Gastroesophageal sphincter (tissue), 4 donors: ENCODE measurements around the gene APOL2. TPM values are rescaled to one million over a fixed set of nuclear protein-coding genes. Genes with fewer than 3 reads are reported as not detected.

Source experiments
- ATAC-seq: fragments of 150-250 bp; one replicate; pipeline ENCODE4 v1.9.1; 2016; ENCODE audit warnings: mild to moderate bottlenecking, moderate library complexity
- H3K27ac ChIP-seq, 4 donors: fragments of 200-600 bp; sonication (generic) in 3 of 4; 1 replicate in 3 of 4; 2 replicates in 1 of 4; pipeline ENCODE4 v1.5.1; 2016 to 2019
- H3K27me3 ChIP-seq: fragments of 200-600 bp; sonication (generic); one replicate; pipeline ENCODE4 v1.5.1; 2019
- H3K36me3 ChIP-seq, 2 donors: fragments of 200-600 bp; sonication (generic); one replicate each; pipeline ENCODE4 v1.5.1; 2019; ENCODE audit warnings: control low read depth in 1 of 2
- H3K4me1 ChIP-seq, 3 donors: fragments of 200-600 bp; sonication (generic); 1 replicate in 2 of 3; 2 replicates in 1 of 3; pipeline ENCODE4 v1.5.1; 2016 to 2019; ENCODE audit warnings: control low read depth in 2 of 3
- H3K4me3 ChIP-seq, 2 donors: fragments of 200-600 bp; sonication (generic); one replicate each; pipeline ENCODE4 v1.5.1; 2019; ENCODE audit warnings: mild to moderate bottlenecking in 1 of 2, moderate library complexity in 1 of 2
- H3K9me3 ChIP-seq, 3 donors: fragments of 200-600 bp; sonication (generic); one replicate each; pipeline ENCODE4 v1.5.1; 2017 to 2019; ENCODE audit warnings: control low read depth in 2 of 3
- EP300 ChIP-seq: sonication (generic); formaldehyde crosslinking; IDR thresholded peaks from one replicate; pipeline ENCODE4 v1.6.1; 2017; ENCODE audit warnings: antibody characterized with exemption, mild to moderate bottlenecking
- POLR2A ChIP-seq, 2 donors: fragments of 450-650 bp; IDR thresholded peaks; one replicate each; pipeline ENCODE4 v1.6.1; 2017; ENCODE audit warnings: antibody characterized with exemption in 2 of 2, mild to moderate bottlenecking in 2 of 2, moderate library complexity in 1 of 2
- POLR2AphosphoS5 ChIP-seq: sonication (generic); formaldehyde crosslinking; IDR thresholded peaks from one replicate; pipeline ENCODE4 v1.6.1; 2017; ENCODE audit warnings: antibody characterized with exemption
- WGBS, 2 donors: methylation state at CpG; one replicate each; pipeline ENCODE4 v1.1.5; 2018; ENCODE audit warnings: low coverage in 1 of 2; 5-methylcytosine and 5-hydroxymethylcytosine counted together
- total RNA-seq, 4 donors: library from RNA; depleted of rRNA; stranded (reverse); fragments of >200 nt; gene quantifications; one replicate each; pipeline ENCODE4 v1.1.0, GENCODE V29; 2016
- TF ChIP-seq, protein P1 (sequence below), 4 experiments: fragments of 200-600 bp in 2 of 4; fragments of 450-650 bp in 2 of 4; sonication (generic) in 1 of 4; IDR thresholded peaks; one replicate each; pipeline ENCODE4 v1.5.1; 2017 to 2019; ENCODE audit warnings: antibody characterized with exemption in 4 of 4, mild to moderate bottlenecking in 2 of 4, moderate library complexity in 2 of 4

Gene APOL2
- total RNA-seq, 4 donors from 2014 or later = 29.1 to 40.9 (median 35.0) TPM

DNA sequence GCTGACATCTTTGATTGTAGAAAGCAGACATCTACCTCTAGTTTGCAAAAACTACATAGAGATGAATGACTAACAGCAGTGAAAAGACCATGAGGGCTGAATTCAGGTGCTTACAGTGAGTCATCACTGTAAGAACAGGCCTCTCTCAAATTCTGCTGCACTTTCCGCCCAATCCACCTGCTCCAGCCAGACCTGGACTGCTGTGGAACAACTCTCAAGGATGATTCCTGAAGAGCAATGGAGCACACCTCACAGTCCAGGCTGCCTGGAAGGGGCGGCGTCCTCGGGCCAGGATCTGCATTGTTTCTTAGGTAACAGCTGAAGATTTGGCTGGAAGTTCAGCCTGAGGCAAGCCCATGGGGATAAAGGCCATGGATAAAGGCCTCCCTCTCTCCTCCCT is 15.1 kb downstream of the APOL2 start:
- Histone ChIP-seq H3K4me3 (no peak overlapping the region), H3K9me3 (no peaks in the 10 kb centered on the region), H3K4me1 (peaks cover 0 to 7% (median 4%) of the 10 kb centered on the region in 3 donors), H3K27ac (no peak overlapping the region), H3K36me3 (peaks cover 0 to 43% of the 10 kb centered on the region in 2 donors), H3K27me3 (no peaks in the 10 kb centered on the region)
- WGBS, 2 donors = no CpG with 5 or more reads among the region's 4 CpGs
- ATAC-seq = no peak
- TF ChIP-seq POLR2AphosphoS5 (no peak), POLR2A (IDR thresholded peaks at IDR 0.05) (no peak), EP300 (no peak)
- TF ChIP-seq, protein P1, sequence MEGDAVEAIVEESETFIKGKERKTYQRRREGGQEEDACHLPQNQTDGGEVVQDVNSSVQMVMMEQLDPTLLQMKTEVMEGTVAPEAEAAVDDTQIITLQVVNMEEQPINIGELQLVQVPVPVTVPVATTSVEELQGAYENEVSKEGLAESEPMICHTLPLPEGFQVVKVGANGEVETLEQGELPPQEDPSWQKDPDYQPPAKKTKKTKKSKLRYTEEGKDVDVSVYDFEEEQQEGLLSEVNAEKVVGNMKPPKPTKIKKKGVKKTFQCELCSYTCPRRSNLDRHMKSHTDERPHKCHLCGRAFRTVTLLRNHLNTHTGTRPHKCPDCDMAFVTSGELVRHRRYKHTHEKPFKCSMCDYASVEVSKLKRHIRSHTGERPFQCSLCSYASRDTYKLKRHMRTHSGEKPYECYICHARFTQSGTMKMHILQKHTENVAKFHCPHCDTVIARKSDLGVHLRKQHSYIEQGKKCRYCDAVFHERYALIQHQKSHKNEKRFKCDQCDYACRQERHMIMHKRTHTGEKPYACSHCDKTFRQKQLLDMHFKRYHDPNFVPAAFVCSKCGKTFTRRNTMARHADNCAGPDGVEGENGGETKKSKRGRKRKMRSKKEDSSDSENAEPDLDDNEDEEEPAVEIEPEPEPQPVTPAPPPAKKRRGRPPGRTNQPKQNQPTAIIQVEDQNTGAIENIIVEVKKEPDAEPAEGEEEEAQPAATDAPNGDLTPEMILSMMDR (IDR thresholded peaks at IDR 0.05) = no peak

- ATAC-seq = no peak
- Histone ChIP-seq H3K4me3 (no peak overlapping the region), H3K36me3 (peaks cover 0 to 35% of the 10 kb centered on the region in 2 donors), H3K9me3 (no peaks in the 10 kb centered on the region), H3K4me1 (peaks cover 0 to 7% (median 4%) of the 10 kb centered on the region in 3 donors), H3K27me3 (no peaks in the 10 kb centered on the region), H3K27ac (no peak overlapping the region)
- TF ChIP-seq, protein P1 (IDR thresholded peaks at IDR 0.05) = no peak
- TF ChIP-seq POLR2AphosphoS5 (no peak), POLR2A (IDR thresholded peaks at IDR 0.05) (no peak)
- 82 to 89% methylated on average over 4 to 7 of the region's 8 CpGs for WGBS, 2 donors
Measured at GRCh38 chr22:36223504-36223903, 15.8 kb downstream of the APOL2 start.

- Histone ChIP-seq H3K4me1 (peaks cover 0 to 7% (median 4%) of the 10 kb centered on the region in 3 donors), H3K36me3 (peaks cover 0 to 30% of the 10 kb centered on the region in 2 donors), H3K27ac (no peak overlapping the region), H3K27me3 (no peaks in the 10 kb centered on the region), H3K4me3 (no peak overlapping the region), H3K9me3 (no peaks in the 10 kb centered on the region)
- no peak for ATAC-seq
- TF ChIP-seq, protein P1 (IDR thresholded peaks at IDR 0.05) = no peak
- no peak for TF ChIP-seq POLR2A (IDR thresholded peaks at IDR 0.05)
- no peak for TF ChIP-seq POLR2AphosphoS5
- no peak for TF ChIP-seq EP300
- WGBS, 2 donors = 84% methylated on average over 6 to 8 of the region's 9 CpGs
Measured at GRCh38 chr22:36222887-36223450, 16.4 kb downstream of the APOL2 start.

DNA sequence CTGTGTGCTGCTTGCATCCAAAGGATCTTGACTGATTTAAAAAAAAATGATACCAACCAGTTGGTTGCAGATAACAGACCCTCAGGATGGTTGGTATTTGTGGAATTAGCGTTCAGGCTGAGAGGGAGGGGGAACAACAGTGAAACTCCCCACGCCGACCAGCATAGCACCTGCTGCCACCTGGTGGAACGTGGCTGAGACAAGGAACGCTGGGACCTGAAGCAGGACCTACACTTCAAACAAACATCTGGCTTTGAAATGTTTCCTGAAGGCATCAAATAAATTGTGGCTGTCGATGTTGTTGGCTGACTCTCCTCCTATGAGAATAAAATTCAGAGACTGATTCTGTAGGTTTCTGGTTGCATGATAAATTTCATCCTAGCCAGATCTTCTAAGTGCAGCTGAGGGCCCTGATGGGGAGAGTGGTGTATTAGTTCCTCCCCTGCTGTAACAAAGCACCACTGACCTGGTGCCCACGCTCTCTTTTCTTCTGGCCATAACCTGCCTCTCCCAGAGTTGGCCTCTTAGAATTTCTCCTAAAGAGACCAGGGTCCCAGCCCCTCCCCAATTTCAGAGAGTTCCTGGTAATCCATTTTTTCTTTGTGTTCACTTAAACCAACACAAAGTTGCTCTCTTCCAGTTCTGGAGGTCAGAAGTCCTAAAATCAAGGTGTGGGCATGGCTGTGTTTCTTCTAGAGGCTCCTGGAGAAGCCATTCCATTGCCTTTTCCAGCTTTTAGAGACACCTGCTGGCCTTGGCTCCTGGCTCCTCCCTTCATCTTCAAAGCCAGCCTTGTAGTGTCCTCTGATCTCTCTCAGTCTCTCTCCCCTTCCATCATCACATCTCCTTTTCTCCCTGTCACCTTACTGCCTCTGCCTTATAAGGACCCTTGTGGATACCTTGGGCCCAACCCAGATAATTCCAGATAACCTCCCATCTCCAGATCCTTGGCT is 17.3 kb downstream of the APOL2 start:
- peak; percentile 66 for ATAC-seq
- H3K9me3 ChIP-seq = no peaks in the 10 kb centered on the region

More for the DNA sequence above, 17.3 kb downstream of the APOL2 start:
- Histone ChIP-seq H3K36me3 (peaks cover 0 to 21% of the 10 kb centered on the region in 2 donors), H3K27ac (no peak overlapping the region), H3K4me1 (peaks cover 0 to 7% (median 4%) of the 10 kb centered on the region in 3 donors), H3K27me3 (no peaks in the 10 kb centered on the region), H3K4me3 (no peak overlapping the region)
- WGBS, 2 donors = 20 to 44% methylated on average over 2 to 7 of the region's 7 CpGs
- TF ChIP-seq POLR2AphosphoS5 (no peak), POLR2A (IDR thresholded peaks at IDR 0.05) (no peak), EP300 (no peak)
- TF ChIP-seq, protein P1 (IDR thresholded peaks at IDR 0.05) = peak in 3 of 4 experiments; percentile 44 to 65 (median 49)
